Trophoblast cell (in vitro differentiated cells and primary cell): ENCODE measurements around the gene CNOT8.

Experiments used
- DNase-seq, 2 donors: peaks; one replicate each; pipeline ENCODE4 v3.0.0-alpha.2; 2016
- H2AFZ ChIP-seq: 2 replicates; pipeline ENCODE4 v1.6.1; 2013; ENCODE audit warnings: low read length, moderate library complexity, mild to moderate bottlenecking; ENCODE audit not compliant: insufficient read depth, poor library complexity
- H2AK5ac ChIP-seq: 2 replicates; pipeline ENCODE4 v1.6.1; 2013; ENCODE audit warnings: mild to moderate bottlenecking, low read length
- H2BK120ac ChIP-seq: 2 replicates; pipeline ENCODE4 v1.6.1; 2013; ENCODE audit warnings: low read length, mild to moderate bottlenecking, moderate library complexity; ENCODE audit not compliant: insufficient read depth, poor library complexity
- H2BK12ac ChIP-seq: 2 replicates; pipeline ENCODE4 v1.6.1; 2013; ENCODE audit warnings: mild to moderate bottlenecking, low read length, moderate library complexity
- H2BK5ac ChIP-seq: 2 replicates; pipeline ENCODE4 v1.6.1; 2013; ENCODE audit warnings: low read length, low read depth, moderate library complexity, mild to moderate bottlenecking; ENCODE audit not compliant: poor library complexity
- H3K14ac ChIP-seq: 2 replicates; pipeline ENCODE4 v1.6.1; 2013; ENCODE audit warnings: mild to moderate bottlenecking, low read length
- H3K18ac ChIP-seq: 2 replicates; pipeline ENCODE4 v1.6.1; 2013; ENCODE audit warnings: mild to moderate bottlenecking, low read length
- H3K23ac ChIP-seq: 2 replicates; pipeline ENCODE4 v1.6.1; 2013; ENCODE audit warnings: low read length
- H3K27ac ChIP-seq: 2 replicates; pipeline ENCODE4 v1.5.1; 2013; ENCODE audit warnings: low read depth, mild to moderate bottlenecking, inconsistent platforms, low read length, moderate library complexity
- H3K27me3 ChIP-seq: 2 replicates; pipeline ENCODE4 v1.6.1; 2013; ENCODE audit warnings: inconsistent platforms, mild to moderate bottlenecking, low read length, moderate library complexity; ENCODE audit not compliant: insufficient read depth
- H3K36me3 ChIP-seq, 2 experiments: 1 replicate in 1 of 2; 2 replicates in 1 of 2; pipeline ENCODE4 v1.6.1; 2013; ENCODE audit warnings: low read length in 2 of 2, mild to moderate bottlenecking in 2 of 2, moderate library complexity in 1 of 2; ENCODE audit not compliant: insufficient read depth in 2 of 2, control insufficient read depth in 1 of 2
- H3K4ac ChIP-seq: 2 replicates; pipeline ENCODE4 v1.6.1; 2013; ENCODE audit warnings: low read depth, mild to moderate bottlenecking, low read length, moderate library complexity
- H3K4me1 ChIP-seq, 2 experiments: 1 replicate in 1 of 2; 2 replicates in 1 of 2; pipeline ENCODE4 v1.6.1; 2013; ENCODE audit warnings: low read length in 2 of 2, mild to moderate bottlenecking in 2 of 2, moderate library complexity in 1 of 2; ENCODE audit not compliant: insufficient read depth in 2 of 2, control insufficient read depth in 1 of 2
- H3K4me2 ChIP-seq: 2 replicates; pipeline ENCODE4 v1.6.1; 2013; ENCODE audit warnings: inconsistent platforms, mild to moderate bottlenecking, low read length, moderate library complexity
- H3K4me3 ChIP-seq: 2 replicates; pipeline ENCODE4 v1.5.1; 2013; ENCODE audit warnings: mild to moderate bottlenecking, low read depth, low read length, inconsistent platforms
- H3K79me1 ChIP-seq: one replicate; pipeline ENCODE4 v1.6.1; 2013; ENCODE audit warnings: low read length
- H3K79me2 ChIP-seq: 2 replicates; pipeline ENCODE4 v1.6.1; 2013; ENCODE audit warnings: low read length, mild to moderate bottlenecking; ENCODE audit not compliant: control insufficient read depth, insufficient read depth, poor library complexity
- H3K9ac ChIP-seq: 2 replicates; pipeline ENCODE4 v1.6.1; 2013; ENCODE audit warnings: mild to moderate bottlenecking, low read length
- H3K9me3 ChIP-seq: 2 replicates; pipeline ENCODE4 v1.6.1; 2013; ENCODE audit warnings: low read depth, mild to moderate bottlenecking, control low read depth, inconsistent platforms, low read length; ENCODE audit not compliant: insufficient read depth
- H4K12ac ChIP-seq: 2 replicates; pipeline ENCODE4 v1.6.1; 2013; ENCODE audit warnings: low read depth, mild to moderate bottlenecking, low read length, moderate library complexity
- H4K8ac ChIP-seq: 2 replicates; pipeline ENCODE4 v1.6.1; 2013; ENCODE audit warnings: low read depth, mild to moderate bottlenecking, low read length, moderate library complexity
- H4K91ac ChIP-seq: one replicate; pipeline ENCODE4 v1.6.1; 2013; ENCODE audit warnings: low read depth, mild to moderate bottlenecking, low read length, moderate library complexity
- WGBS: extraction: QIAGEN DNeasy Blood & Tissue Kit; methylation state at CpG from one replicate; pipeline ENCODE4 v1.1.7; 2013; ENCODE audit warnings: missing lambda C conversion rate; ENCODE audit not compliant: insufficient read length, insufficient coverage; ENCODE audit errors: extremely low coverage; 5-methylcytosine and 5-hydroxymethylcytosine counted together

The CNOT8 gene

DNA sequence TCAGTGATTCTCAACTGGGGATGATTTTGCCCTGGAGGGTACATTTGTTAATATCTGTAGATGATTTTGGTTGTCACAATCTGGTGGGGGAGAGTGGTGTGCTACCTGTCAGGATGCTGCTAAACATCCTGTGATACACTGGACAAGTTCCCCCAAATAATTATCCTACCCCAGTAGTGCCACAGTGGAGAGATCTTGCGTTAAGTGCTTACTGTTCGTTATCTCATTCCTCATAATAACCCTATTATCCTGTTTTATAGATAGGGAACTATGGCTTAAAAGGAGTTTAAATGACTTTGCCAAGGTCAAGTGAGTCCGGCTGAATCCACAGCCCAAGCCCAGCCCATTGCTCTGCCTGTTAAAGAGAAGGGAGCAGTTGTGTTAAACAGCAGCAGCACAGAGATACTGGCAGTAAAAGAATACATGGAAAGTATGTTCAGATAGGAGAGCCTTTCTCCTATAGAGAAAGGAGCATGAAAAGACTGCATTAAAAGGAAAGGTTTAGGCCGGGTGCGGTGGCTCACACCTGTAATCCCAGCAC, 15.4 kb downstream of the CNOT8 start:
- no CpG with 5 or more reads among the region's 5 CpGs for WGBS
- Histone ChIP-seq H4K91ac (no peak overlapping the region), H2AFZ (no peak overlapping the region), H4K12ac (no peak overlapping the region), H3K4ac (no peak overlapping the region), H2AK5ac (no peak overlapping the region), H3K79me2 (no peaks in the 10 kb centered on the region), H3K23ac (no peak overlapping the region), H3K79me1 (no peaks in the 10 kb centered on the region), H3K36me3 (peaks cover 31 to 40% of the 10 kb centered on the region in 2 experiments), H2BK5ac (no peak overlapping the region), H2BK12ac (no peak overlapping the region), H3K4me2 (no peak overlapping the region), H3K4me1 (no peaks in the 10 kb centered on the region), H3K27ac (no peak overlapping the region), H2BK120ac (no peak overlapping the region), H3K14ac (no peak overlapping the region), H3K9ac (no peak overlapping the region), H3K4me3 (no peak overlapping the region), H3K9me3 (peaks cover 3% of the 10 kb centered on the region), H4K8ac (no peak overlapping the region), H3K18ac (no peak overlapping the region), H3K27me3 (no peaks in the 10 kb centered on the region)
- no peak for DNase-seq

DNA sequence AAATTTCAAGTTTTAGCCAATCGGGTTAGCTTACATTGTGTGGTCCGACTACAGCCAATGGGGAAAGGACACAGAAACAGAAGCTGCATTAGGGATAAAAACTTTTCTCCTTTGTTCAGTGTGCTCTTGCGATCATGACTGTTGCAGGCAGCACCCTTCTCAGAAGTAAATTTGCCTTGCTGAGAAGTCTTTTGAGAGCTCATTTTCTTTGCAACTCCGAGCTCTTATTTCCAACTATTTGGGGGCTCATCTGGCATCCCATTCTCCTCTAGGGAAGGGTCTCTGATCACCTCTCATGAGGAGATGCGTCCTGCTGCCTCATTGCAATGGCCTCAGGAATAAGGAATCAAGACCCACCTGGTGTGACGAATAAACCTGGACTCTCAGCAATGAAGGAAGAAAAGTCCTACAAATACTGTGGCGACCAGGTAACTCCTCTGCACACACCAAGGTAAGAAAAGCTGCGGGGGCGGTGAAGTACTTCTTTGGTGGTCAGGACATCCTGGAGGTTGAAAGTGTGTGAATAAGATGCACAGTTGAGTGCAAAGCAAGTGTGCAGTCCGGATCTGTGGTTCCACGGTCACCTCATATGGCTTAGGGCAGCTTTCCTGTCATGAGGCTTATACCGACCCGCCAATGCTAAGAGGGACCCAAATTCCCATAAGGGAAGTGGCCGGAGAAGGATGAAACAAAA, 20.4 kb downstream of the CNOT8 start:
- Histone ChIP-seq H3K79me2 (no peaks in the 10 kb centered on the region), H3K4ac (no peak overlapping the region)

DNA sequence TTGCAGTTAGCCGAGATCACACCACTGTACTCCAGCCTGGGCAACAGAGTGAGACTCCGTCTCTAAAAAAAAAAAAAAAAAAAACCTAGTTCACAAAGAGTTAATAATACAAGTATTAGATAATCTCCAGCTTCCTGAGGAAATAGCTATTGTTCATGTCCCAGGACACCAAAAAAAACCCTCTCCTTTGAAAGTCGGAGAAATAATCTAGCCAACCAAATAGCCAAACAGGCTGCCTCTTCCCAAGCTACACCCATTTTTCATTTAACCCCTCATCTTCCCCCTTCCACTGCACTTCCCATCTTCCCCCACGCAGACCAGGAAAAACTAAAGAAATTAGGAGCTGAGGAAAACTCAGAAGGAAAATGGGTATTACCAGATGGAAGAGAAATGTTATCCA, 23.6 kb downstream of the CNOT8 start:
- Histone ChIP-seq H2AFZ (no peak overlapping the region), H3K4me1 (no peaks in the 10 kb centered on the region), H3K23ac (no peak overlapping the region), H2BK5ac (no peak overlapping the region), H4K12ac (no peak overlapping the region), H3K4me2 (no peak overlapping the region), H3K27me3 (no peaks in the 10 kb centered on the region), H4K91ac (no peak overlapping the region), H3K9ac (no peak overlapping the region), H3K79me1 (no peaks in the 10 kb centered on the region), H2BK120ac (no peak overlapping the region), H2AK5ac (no peak overlapping the region), H3K4ac (no peak overlapping the region), H2BK12ac (no peak overlapping the region), H3K36me3 (peaks cover 9 to 13% of the 10 kb centered on the region in 2 experiments), H3K27ac (no peak overlapping the region), H3K14ac (no peak overlapping the region), H4K8ac (no peak overlapping the region), H3K4me3 (no peak overlapping the region), H3K18ac (no peak overlapping the region), H3K9me3 (peaks cover 11% of the 10 kb centered on the region), H3K79me2 (no peaks in the 10 kb centered on the region)
- WGBS, result no CpG with 5 or more reads among the region's 4 CpGs
- no peak for DNase-seq

More for the DNA sequence above, 20.4 kb downstream of the CNOT8 start:
- Histone ChIP-seq H3K36me3 (peaks cover 22 to 24% of the 10 kb centered on the region in 2 experiments), H2AFZ (no peak overlapping the region), H3K9me3 (peaks cover 8% of the 10 kb centered on the region), H2AK5ac (no peak overlapping the region), H3K9ac (no peak overlapping the region), H2BK5ac (no peak overlapping the region), H3K14ac (no peak overlapping the region), H3K27ac (no peak overlapping the region), H3K4me1 (no peaks in the 10 kb centered on the region), H2BK120ac (no peak overlapping the region), H3K4me2 (no peak overlapping the region), H3K18ac (no peak overlapping the region), H3K27me3 (no peaks in the 10 kb centered on the region), H4K12ac (no peak overlapping the region), H3K4me3 (no peak overlapping the region), H4K91ac (no peak overlapping the region), H2BK12ac (no peak overlapping the region), H3K23ac (no peak overlapping the region), H3K79me1 (no peaks in the 10 kb centered on the region), H4K8ac (no peak overlapping the region)
- DNase-seq, result no peak
- no CpG with 5 or more reads among the region's 14 CpGs for WGBS

DNA sequence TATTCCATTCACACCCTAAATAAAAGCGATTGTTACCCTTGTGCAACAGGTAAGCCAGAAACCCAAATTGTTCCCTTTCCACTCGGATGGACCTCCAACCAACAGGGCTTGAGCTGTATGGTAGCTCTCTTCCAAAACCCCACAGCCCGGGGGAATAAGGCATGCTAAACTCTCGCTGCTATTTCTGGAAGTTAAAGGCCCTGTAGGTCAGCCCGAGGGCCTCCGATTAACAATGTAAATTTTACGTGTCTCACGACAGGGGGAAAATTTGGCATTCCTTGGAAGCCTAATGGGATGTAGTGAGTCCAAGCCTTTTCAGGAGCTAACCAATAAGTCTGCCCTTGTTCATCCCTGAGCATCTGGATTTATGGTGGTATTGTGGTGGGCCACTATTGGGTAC, 26.0 kb downstream of the CNOT8 start:
- Histone ChIP-seq H4K91ac (no peak overlapping the region), H3K4ac (no peak overlapping the region), H3K23ac (no peak overlapping the region), H3K9me3 (peaks cover 4% of the 10 kb centered on the region), H2BK5ac (no peak overlapping the region), H3K14ac (no peak overlapping the region), H3K18ac (no peak overlapping the region), H3K79me1 (no peaks in the 10 kb centered on the region), H3K4me1 (no peaks in the 10 kb centered on the region), H3K4me3 (no peak overlapping the region), H2BK120ac (no peak overlapping the region), H3K9ac (no peak overlapping the region), H3K27me3 (no peaks in the 10 kb centered on the region), H2BK12ac (no peak overlapping the region), H2AK5ac (no peak overlapping the region), H3K36me3 (peaks cover 9 to 12% of the 10 kb centered on the region in 2 experiments), H4K8ac (no peak overlapping the region), H3K4me2 (no peak overlapping the region), H2AFZ (no peak overlapping the region), H4K12ac (no peak overlapping the region), H3K79me2 (no peaks in the 10 kb centered on the region), H3K27ac (no peak overlapping the region)
- peak; percentile 42 to 72 for DNase-seq
- no CpG with 5 or more reads among the region's 8 CpGs for WGBS
